WTC11 (cell line): Measurements from ENCODE around the gene SLC35F4.

Source experiments
- ATF1 ChIP-seq: sonication (generic); formaldehyde crosslinking; IDR thresholded peaks from 2 replicates; pipeline ENCODE4 v1.8.1; 2023; ENCODE audit warnings: mild to moderate bottlenecking, moderate library complexity, missing genetic modification reagents
- ATF3 ChIP-seq: sonication (generic); formaldehyde crosslinking; conservative IDR thresholded peaks from 2 replicates; pipeline ENCODE4 v1.8.1; 2022; ENCODE audit warnings: mild to moderate bottlenecking, missing genetic modification reagents
- CTCF ChIP-seq: fragments of 200-600 bp; IDR thresholded peaks from 2 replicates; pipeline ENCODE4 v1.8.0; 2022; ENCODE audit warnings: antibody characterized with exemption
- ESRRA ChIP-seq: sonication (generic); formaldehyde crosslinking; IDR thresholded peaks from 2 replicates; pipeline ENCODE4 v1.8.1; 2022; ENCODE audit warnings: mild to moderate bottlenecking, missing genetic modification reagents, borderline replicate concordance
- ETV6 ChIP-seq: sonication (generic); formaldehyde crosslinking; IDR thresholded peaks from 2 replicates; pipeline ENCODE4 v1.8.1; 2022; ENCODE audit warnings: mild to moderate bottlenecking, missing genetic modification reagents
- JUN ChIP-seq: sonication (generic); formaldehyde crosslinking; IDR thresholded peaks from 2 replicates; pipeline ENCODE4 v1.8.0; 2023; ENCODE audit warnings: mild to moderate bottlenecking, missing genetic modification reagents
- MAX ChIP-seq: sonication (generic); formaldehyde crosslinking; IDR thresholded peaks from 2 replicates; pipeline ENCODE4 v1.8.0; 2022; ENCODE audit warnings: mild to moderate bottlenecking, missing genetic modification reagents
- NR1H2 ChIP-seq: sonication (generic); formaldehyde crosslinking; IDR thresholded peaks from 2 replicates; pipeline ENCODE4 v1.9.0; 2021; ENCODE audit warnings: mild to moderate bottlenecking, moderate library complexity, missing genetic modification reagents
- NR2C2 ChIP-seq: sonication (generic); formaldehyde crosslinking; IDR thresholded peaks from 2 replicates; pipeline ENCODE4 v1.8.0; 2022; ENCODE audit warnings: mild to moderate bottlenecking, missing genetic modification reagents
- TEAD4 ChIP-seq: sonication (generic); formaldehyde crosslinking; IDR thresholded peaks from 2 replicates; pipeline ENCODE4 v1.8.0; 2022; ENCODE audit warnings: mild to moderate bottlenecking, missing genetic modification reagents
- TP53 ChIP-seq: sonication (generic); formaldehyde crosslinking; IDR thresholded peaks from 2 replicates; pipeline ENCODE4 v1.8.1; 2023; ENCODE audit warnings: mild to moderate bottlenecking, missing genetic modification reagents
- USF2 ChIP-seq: sonication (generic); formaldehyde crosslinking; IDR thresholded peaks from 2 replicates; pipeline ENCODE4 v1.8.1; 2023; ENCODE audit warnings: mild to moderate bottlenecking, missing genetic modification reagents, moderate library complexity
- ZNF263 ChIP-seq: sonication (generic); formaldehyde crosslinking; IDR thresholded peaks from 2 replicates; pipeline ENCODE4 v1.8.1; 2022; ENCODE audit warnings: low read depth, mild to moderate bottlenecking, moderate library complexity, missing genetic modification reagents

GRCh38 chr14:57837267-57837666 lies 28.6 kb downstream of the SLC35F4 start:
- no peak for TF ChIP-seq JUN (CRISPR knock-in tag)
- TF ChIP-seq MAX (CRISPR knock-in tag): no peak
- TF ChIP-seq ZNF263 (CRISPR knock-in tag): no peak
- TF ChIP-seq CTCF: no peak
- TF ChIP-seq NR2C2 (CRISPR knock-in tag): no peak
- TF ChIP-seq ETV6 (CRISPR knock-in tag): no peak
- TF ChIP-seq ESRRA (CRISPR knock-in tag): no peak
- TF ChIP-seq ATF1: no peak
- no peak for TF ChIP-seq ATF3 (CRISPR knock-in tag)
- no peak for TF ChIP-seq NR1H2 (CRISPR knock-in tag)
- TF ChIP-seq TP53 (CRISPR knock-in tag): no peak
- TF ChIP-seq USF2 (CRISPR knock-in tag): no peak
- TF ChIP-seq TEAD4 (CRISPR knock-in tag): no peak
